ENCODE results near the gene CRHR2.
"Not testable (repeated sequence)": the region's sequence is repeated elsewhere in the genome, so short reads cannot be mapped to it uniquely, and the experiment has no call there.

Gene CRHR2

GRCh38 chr7:30722671-30723070 lies 40.4 kb upstream of the CRHR2 start:
- Histone ChIP-seq H3K27me3 (ENCODE audit: control insufficient read depth, low read length) (peaks cover 30% of the 10 kb centered on the region), H4K20me1 (ENCODE audit: control insufficient read depth, insufficient read depth, low read depth, low read length) (no peaks in the 10 kb centered on the region), H3K27ac (ENCODE audit: low read depth, low read length) (no peak overlapping the region), H3K9me2 (replicated peaks; ENCODE audit: control insufficient read depth, low read length) (no peaks in the 10 kb centered on the region), H3K4me2 (ENCODE audit: low read length) (no peak overlapping the region), H3K4me3 (ENCODE audit: low read length) (no peak overlapping the region), H3K4me1 (ENCODE audit: control insufficient read depth, low read length) (peaks cover 12% of the 10 kb centered on the region), H3K36me3 (ENCODE audit: control insufficient read depth, low read length) (no peaks in the 10 kb centered on the region), H3F3A (ENCODE audit: control insufficient read depth, insufficient read depth) (no peaks in the 10 kb centered on the region), H3K79me2 (ENCODE audit: control insufficient read depth, low read length) (no peaks in the 10 kb centered on the region), H3K9me3 (ENCODE audit: control insufficient read depth, insufficient read depth, low read length) (peaks cover 13% of the 10 kb centered on the region; the same call in 1 of the 2 replicates)
- TF ChIP-seq, protein P1, sequence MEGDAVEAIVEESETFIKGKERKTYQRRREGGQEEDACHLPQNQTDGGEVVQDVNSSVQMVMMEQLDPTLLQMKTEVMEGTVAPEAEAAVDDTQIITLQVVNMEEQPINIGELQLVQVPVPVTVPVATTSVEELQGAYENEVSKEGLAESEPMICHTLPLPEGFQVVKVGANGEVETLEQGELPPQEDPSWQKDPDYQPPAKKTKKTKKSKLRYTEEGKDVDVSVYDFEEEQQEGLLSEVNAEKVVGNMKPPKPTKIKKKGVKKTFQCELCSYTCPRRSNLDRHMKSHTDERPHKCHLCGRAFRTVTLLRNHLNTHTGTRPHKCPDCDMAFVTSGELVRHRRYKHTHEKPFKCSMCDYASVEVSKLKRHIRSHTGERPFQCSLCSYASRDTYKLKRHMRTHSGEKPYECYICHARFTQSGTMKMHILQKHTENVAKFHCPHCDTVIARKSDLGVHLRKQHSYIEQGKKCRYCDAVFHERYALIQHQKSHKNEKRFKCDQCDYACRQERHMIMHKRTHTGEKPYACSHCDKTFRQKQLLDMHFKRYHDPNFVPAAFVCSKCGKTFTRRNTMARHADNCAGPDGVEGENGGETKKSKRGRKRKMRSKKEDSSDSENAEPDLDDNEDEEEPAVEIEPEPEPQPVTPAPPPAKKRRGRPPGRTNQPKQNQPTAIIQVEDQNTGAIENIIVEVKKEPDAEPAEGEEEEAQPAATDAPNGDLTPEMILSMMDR (IDR thresholded peaks at IDR 0.05; ENCODE audit: low read depth, low read length, poor library complexity, severe bottlenecking) = no peak
- no peak for TF ChIP-seq EZH2phosphoT487 (IDR thresholded peaks at IDR 0.05; ENCODE audit: borderline replicate concordance, low read length)

GRCh38 chr7:30722187-30722586 lies 39.9 kb upstream of the CRHR2 start:
- no peak overlapping the region for H3K4me2 ChIP-seq (ENCODE audit: low read length)
- TF ChIP-seq EZH2phosphoT487 (IDR thresholded peaks at IDR 0.05; ENCODE audit: borderline replicate concordance, low read length) = no peak
- TF ChIP-seq, protein P1 (IDR thresholded peaks at IDR 0.05; ENCODE audit: low read depth, low read length, poor library complexity, severe bottlenecking) = no peak
- H3K9me2 ChIP-seq (replicated peaks; ENCODE audit: control insufficient read depth, low read length) = no peaks in the 10 kb centered on the region
- H3K27ac ChIP-seq (ENCODE audit: low read depth, low read length) = no peak overlapping the region
- no peak overlapping the region for H3K4me3 ChIP-seq (ENCODE audit: low read length)
- no peaks in the 10 kb centered on the region for H3F3A ChIP-seq (ENCODE audit: control insufficient read depth, insufficient read depth)
- peaks cover 25% of the 10 kb centered on the region for H3K27me3 ChIP-seq (ENCODE audit: control insufficient read depth, low read length)
- peaks cover 8% of the 10 kb centered on the region for H3K4me1 ChIP-seq (ENCODE audit: control insufficient read depth, low read length)
- H3K79me2 ChIP-seq (ENCODE audit: control insufficient read depth, low read length) = no peaks in the 10 kb centered on the region
- no peaks in the 10 kb centered on the region for H4K20me1 ChIP-seq (ENCODE audit: control insufficient read depth, insufficient read depth, low read depth, low read length)
- no peaks in the 10 kb centered on the region for H3K36me3 ChIP-seq (ENCODE audit: control insufficient read depth, low read length)
- peaks cover 15% of the 10 kb centered on the region; the same call in 1 of the 2 replicates for H3K9me3 ChIP-seq (ENCODE audit: control insufficient read depth, insufficient read depth, low read length)

DNA sequence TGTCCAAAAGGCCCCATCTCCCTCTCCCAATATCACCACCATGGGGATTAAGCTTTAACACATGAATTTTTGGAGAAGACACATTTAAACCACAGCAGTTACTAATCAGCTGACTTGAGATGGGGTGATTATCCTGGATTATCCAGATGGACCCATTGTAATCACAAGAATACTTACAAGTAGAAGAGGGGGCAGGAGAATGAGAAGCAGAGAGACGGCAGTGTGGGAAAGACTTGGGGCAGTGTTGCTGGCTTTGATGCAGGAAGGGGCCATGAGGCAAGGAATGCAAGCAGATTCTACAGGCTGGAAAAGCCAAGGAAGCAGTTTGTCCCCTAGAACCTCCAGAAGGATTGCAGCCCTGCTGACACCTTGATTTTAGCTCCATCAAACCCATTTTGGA lies 39.0 kb upstream of the CRHR2 start:
- H3K9me2 ChIP-seq (replicated peaks; ENCODE audit: control insufficient read depth, low read length) = no peaks in the 10 kb centered on the region
- TF ChIP-seq, protein P1 (IDR thresholded peaks at IDR 0.05; ENCODE audit: low read depth, low read length, poor library complexity, severe bottlenecking) = no peak
- no peak for TF ChIP-seq EZH2phosphoT487 (IDR thresholded peaks at IDR 0.05; ENCODE audit: borderline replicate concordance, low read length)
- no peaks in the 10 kb centered on the region for H3K79me2 ChIP-seq (ENCODE audit: control insufficient read depth, low read length)

DNA sequence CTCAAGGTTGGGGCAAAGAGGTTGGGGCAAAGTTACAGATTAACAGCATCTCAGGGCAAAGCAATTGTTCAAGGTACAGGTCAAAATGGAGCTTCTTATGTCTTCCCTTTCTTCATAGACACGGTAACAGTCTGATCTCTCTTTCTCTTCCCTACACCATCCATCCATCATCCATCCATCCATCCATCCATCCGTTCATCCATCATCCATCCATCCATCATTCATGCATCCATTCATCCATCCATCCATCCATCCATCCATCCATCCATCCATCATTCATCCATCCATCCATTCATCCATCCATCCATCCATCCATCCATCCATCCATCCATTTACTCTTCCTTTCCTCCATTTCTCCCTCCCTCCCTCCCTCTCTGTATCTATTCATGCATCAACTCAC lies 37.2 kb upstream of the CRHR2 start:
- not testable (repeated sequence) for H3F3A ChIP-seq (ENCODE audit: control insufficient read depth, insufficient read depth); H3K27ac ChIP-seq (ENCODE audit: low read depth, low read length); H3K4me1 ChIP-seq (ENCODE audit: control insufficient read depth, low read length); H3K79me2 ChIP-seq (ENCODE audit: control insufficient read depth, low read length); H4K20me1 ChIP-seq (ENCODE audit: control insufficient read depth, insufficient read depth, low read depth, low read length); H3K4me2 ChIP-seq (ENCODE audit: low read length); H3K9me2 ChIP-seq (replicated peaks; ENCODE audit: control insufficient read depth, low read length); H3K4me3 ChIP-seq (ENCODE audit: low read length); H3K36me3 ChIP-seq (ENCODE audit: control insufficient read depth, low read length)
- Histone ChIP-seq H3K27me3 (ENCODE audit: control insufficient read depth, low read length) (peaks cover 17% of the 10 kb centered on the region), H3K9me3 (ENCODE audit: control insufficient read depth, insufficient read depth, low read length) (peaks cover 17% of the 10 kb centered on the region; the same call in 1 of the 2 replicates)

More for the DNA sequence above, 39.0 kb upstream of the CRHR2 start:
- Histone ChIP-seq H3K4me3 (ENCODE audit: low read length) (no peak overlapping the region), H3K9me3 (ENCODE audit: control insufficient read depth, insufficient read depth, low read length) (peaks cover 17% of the 10 kb centered on the region; the same call in 1 of the 2 replicates), H3K4me1 (ENCODE audit: control insufficient read depth, low read length) (no peaks in the 10 kb centered on the region), H3K27me3 (ENCODE audit: control insufficient read depth, low read length) (peaks cover 21% of the 10 kb centered on the region), H3K4me2 (ENCODE audit: low read length) (no peak overlapping the region), H4K20me1 (ENCODE audit: control insufficient read depth, insufficient read depth, low read depth, low read length) (no peaks in the 10 kb centered on the region), H3K36me3 (ENCODE audit: control insufficient read depth, low read length) (no peaks in the 10 kb centered on the region), H3K27ac (ENCODE audit: low read depth, low read length) (no peak overlapping the region), H3F3A (ENCODE audit: control insufficient read depth, insufficient read depth) (no peaks in the 10 kb centered on the region)

All from DOHH2 (cell line).